ENCODE measurements around the gene FOXL3. TPM values are rescaled to one million over a fixed set of nuclear protein-coding genes. Genes with fewer than 3 reads are reported as not detected.

FOXL3 gene
- polyA plus RNA-seq, 2 of the 4 experiments (the other 2 are of a cell fraction), result not detected

DNA sequence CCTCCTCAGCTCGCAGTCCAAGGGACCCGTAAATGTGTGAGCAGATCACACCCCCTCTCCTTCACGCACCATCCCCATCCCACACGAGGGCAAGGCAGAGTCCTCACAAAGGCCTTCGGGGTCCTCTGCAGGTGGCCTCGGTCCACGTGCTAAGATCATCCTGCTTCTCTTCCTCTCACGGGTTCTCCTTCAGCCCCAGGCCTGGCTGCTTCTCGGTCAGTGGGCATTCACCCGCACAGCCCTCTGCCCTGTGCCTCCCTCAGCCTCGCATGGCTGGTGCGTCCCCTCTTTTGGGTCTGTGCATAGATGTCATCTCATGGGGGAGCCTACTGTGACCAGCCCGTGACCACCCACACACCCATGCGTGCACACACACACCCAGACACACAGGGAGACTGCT is 17.3 kb upstream of the FOXL3 start (continued):
- TF ChIP-seq ELK1 (IDR thresholded peaks at IDR 0.05; ENCODE audit: low read depth, low read length) (no peak), PBX3 (IDR thresholded peaks at IDR 0.05) (no peak), KDM1A (IDR thresholded peaks at IDR 0.05; ENCODE audit: low read depth) (no peak), ZSCAN20 (CRISPR knock-in tag; IDR thresholded peaks at IDR 0.05) (no peak)

GRCh38 chr7:273327-273726 is 16.6 kb upstream of the FOXL3 start:
- ATAC-seq (no peak), DNase-seq (ENCODE audit: low read depth in 1 of 2, low spot score in 1 of 2) (no peak), FAIRE-seq (no peak)
- WGBS (ENCODE audit: missing lambda C conversion rate), result 75% methylated on average over 7 of the region's 7 CpGs
- Histone ChIP-seq H3K27ac (no peak overlapping the region), H3K9me3 (peaks cover 50% of the 10 kb centered on the region), H3K4me2 (no peak overlapping the region), H3K4me3 (no peak overlapping the region), H3K4me1 (no peaks in the 10 kb centered on the region)
- ChIA-PET POLR2A (no interaction called here), CTCF (no interaction called here)
- no peak for TF ChIP-seq CEBPB (IDR thresholded peaks at IDR 0.05)
- TF ChIP-seq TP53 (CRISPR knock-in tag; IDR thresholded peaks at IDR 0.05), result no peak

- no peaks in the 10 kb centered on the region for H3K4me1 ChIP-seq
- peaks cover 50% of the 10 kb centered on the region for H3K9me3 ChIP-seq
- no peak overlapping the region for H3K27ac ChIP-seq
- no peak for FAIRE-seq
- no peak for DNase-seq (ENCODE audit: low read depth in 1 of 2, low spot score in 1 of 2)
- no peak overlapping the region for H3K4me2 ChIP-seq
- 8% methylated on average over 2 of the region's 2 CpGs for WGBS (ENCODE audit: missing lambda C conversion rate)
- POLR2A ChIA-PET, result no interaction called here
- H3K4me3 ChIP-seq, result no peak overlapping the region
- CTCF ChIA-PET, result no interaction called here
- ATAC-seq, result no peak
- TF ChIP-seq MAFK (IDR thresholded peaks at IDR 0.05; ENCODE audit: partially characterized antibody) (no peak), ESRRA (IDR thresholded peaks at IDR 0.05; ENCODE audit: borderline replicate concordance, low read length) (no peak), EHF (CRISPR knock-in tag; IDR thresholded peaks at IDR 0.05) (no peak), RFX5 (IDR thresholded peaks at IDR 0.05) (no peak), PBX3 (IDR thresholded peaks at IDR 0.05) (no peak), SMC3 (IDR thresholded peaks at IDR 0.05) (no peak), MAX (IDR thresholded peaks at IDR 0.05) (no peak), EHMT2 (IDR thresholded peaks at IDR 0.05; ENCODE audit: low read depth) (no peak), HES2 (IDR thresholded peaks at IDR 0.05) (no peak), CBX2 (IDR thresholded peaks at IDR 0.05; ENCODE audit: borderline replicate concordance, low read depth) (no peak), CBX8 (IDR thresholded peaks at IDR 0.05) (no peak), NFE2L2 (conservative IDR thresholded peaks at IDR 0.05; ENCODE audit: low read length) (no peak), NR3C1 (IDR thresholded peaks at IDR 0.05) (no peak), HDAC2 (IDR thresholded peaks at IDR 0.05) (no peak)
Measured at GRCh38 chr7:274266-274665, 15.7 kb upstream of the FOXL3 start.

DNA sequence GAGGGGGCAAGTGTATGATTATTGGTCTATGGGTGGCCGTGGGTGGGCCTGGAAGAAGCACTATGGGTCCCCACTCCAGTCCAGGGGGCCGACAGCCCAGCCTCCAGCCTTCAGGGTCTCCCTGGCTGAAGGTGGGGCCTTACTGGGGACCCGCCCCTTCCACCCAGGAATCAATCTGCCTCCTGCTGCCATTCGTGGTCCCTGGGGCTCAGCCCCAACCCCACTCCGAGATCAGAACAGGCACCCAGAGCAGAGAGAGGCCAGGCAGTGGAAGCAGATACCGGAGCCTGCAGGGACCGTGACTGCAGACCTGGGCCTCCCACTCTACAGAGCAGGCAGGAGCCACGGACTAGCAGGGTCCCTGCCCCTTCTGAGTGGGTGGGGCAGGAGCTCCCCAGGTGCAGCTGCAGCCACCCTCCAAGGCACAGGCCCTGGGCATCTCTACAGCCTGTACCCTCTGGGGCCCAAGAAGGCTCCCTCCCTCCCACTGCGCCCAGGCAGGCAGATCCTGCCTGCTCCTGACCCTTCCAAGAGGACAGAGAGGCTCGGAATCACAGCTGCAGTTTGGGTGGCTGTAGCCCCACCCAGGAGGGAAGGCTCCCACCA is 13.6 kb upstream of the FOXL3 start:
- H3K27ac ChIP-seq, result no peak overlapping the region
- FAIRE-seq (no peak), ATAC-seq (no peak), DNase-seq (ENCODE audit: low read depth in 1 of 2, low spot score in 1 of 2) (no peak)
- H3K4me2 ChIP-seq, result no peak overlapping the region
- CTCF ChIA-PET, result interaction anchor here (0.5 to 1.4 kb wide), 4 partner anchors 9 to 523 kb away, joined by 3 to 6 read pairs (median 5); no protein-coding TSS in a partner anchor
- no peaks in the 10 kb centered on the region for H3K4me1 ChIP-seq
- H3K4me3 ChIP-seq, result no peak overlapping the region
- H3K9me3 ChIP-seq, result peaks cover 50% of the 10 kb centered on the region
- WGBS (ENCODE audit: missing lambda C conversion rate), result 20% methylated on average over 2 of the region's 10 CpGs
- POLR2A ChIA-PET, result no interaction called here
- no peak for TF ChIP-seq JUN (IDR thresholded peaks at IDR 0.05)
- no peak for TF ChIP-seq ZNF302 (CRISPR knock-in tag; IDR thresholded peaks at IDR 0.05)
- TF ChIP-seq HOXB13 (CRISPR knock-in tag; IDR thresholded peaks at IDR 0.05; ENCODE audit: low read depth), result no peak
- TF ChIP-seq HDAC2 (IDR thresholded peaks at IDR 0.05), result no peak
- no peak for TF ChIP-seq ZC3H11A (IDR thresholded peaks at IDR 0.05)

All from A549 (cell line).